HG03097 (cell line): ENCODE data around the gene SH3RF2.
A peak's percentile ranks its signal among the peaks of the same experiment; 100 is the strongest.

ENCODE experiments used
- ATAC-seq: cut with Tn5 transposase; IDR thresholded peaks from one replicate; pipeline ENCODE4 v1.9.1; 2021; ENCODE audit not compliant: unreplicated experiment, low FRiP score

SH3RF2 gene

GRCh38 chr5:145920542-145921210 lies 15.7 kb upstream of the SH3RF2 start:
- no peak for ATAC-seq

GRCh38 chr5:145921211-145921610 lies 15.2 kb upstream of the SH3RF2 start:
- no peak for ATAC-seq

- ATAC-seq = no peak
Observed at GRCh38 chr5:145922059-145922458, 14.3 kb upstream of the SH3RF2 start.

- no peak for ATAC-seq
Observed at GRCh38 chr5:145923405-145923804, 13.0 kb upstream of the SH3RF2 start.

GRCh38 chr5:145924849-145925248 lies 11.5 kb upstream of the SH3RF2 start:
- ATAC-seq = no peak

- ATAC-seq = no peak
Observed at GRCh38 chr5:145925353-145925752, 11.0 kb upstream of the SH3RF2 start.

GRCh38 chr5:145925803-145926202 lies 10.6 kb upstream of the SH3RF2 start:
- ATAC-seq = no peak

- no peak for ATAC-seq
Observed at GRCh38 chr5:145931718-145932117, 4.7 kb upstream of the SH3RF2 start.

GRCh38 chr5:145934276-145934675 lies 2.1 kb upstream of the SH3RF2 start:
- no peak for ATAC-seq

- no peak for ATAC-seq
Observed at GRCh38 chr5:145937432-145938250, 1.3 kb downstream of the SH3RF2 start.

GRCh38 chr5:145938776-145939539 lies 2.6 kb downstream of the SH3RF2 start:
- no peak for ATAC-seq

- ATAC-seq = no peak
Observed at GRCh38 chr5:145939540-145940065, 3.2 kb downstream of the SH3RF2 start.

GRCh38 chr5:145941096-145941447 lies 4.7 kb downstream of the SH3RF2 start:
- ATAC-seq = no peak

- ATAC-seq = no peak
Observed at GRCh38 chr5:145941448-145942130, 5.2 kb downstream of the SH3RF2 start.

- ATAC-seq = no peak
Observed at GRCh38 chr5:145942201-145942600, 5.8 kb downstream of the SH3RF2 start.

GRCh38 chr5:145942749-145943148 lies 6.4 kb downstream of the SH3RF2 start:
- ATAC-seq = no peak

- no peak for ATAC-seq
Observed at GRCh38 chr5:145943674-145944121, 7.3 kb downstream of the SH3RF2 start.

GRCh38 chr5:145944328-145944727 lies 8.0 kb downstream of the SH3RF2 start:
- ATAC-seq = no peak

GRCh38 chr5:145945620-145946111 lies 9.3 kb downstream of the SH3RF2 start:
- no peak for ATAC-seq

- ATAC-seq = peak; percentile 85
Observed at GRCh38 chr5:145946112-145946861, 9.9 kb downstream of the SH3RF2 start.
